DOHH2 (cell line): Measurements from ENCODE around the gene FAM20C.

ENCODE experiments used
- H3F3A ChIP-seq: fragments of 200-600 bp; sonication (generic), shearing (Covaris generic); 2 replicates; pipeline ENCODE4 v1.6.0; 2016; ENCODE audit warnings: antibody characterized with exemption, mild to moderate bottlenecking; ENCODE audit not compliant: control insufficient read depth, insufficient read depth
- H3K27ac ChIP-seq: fragments of 200-600 bp; sonication (generic); 2 replicates; pipeline ENCODE4 v1.5.1; 2014; ENCODE audit warnings: low read depth, mild to moderate bottlenecking, low read length, moderate library complexity
- H3K27me3 ChIP-seq: fragments of 200-600 bp; sonication (generic); 2 replicates; pipeline ENCODE4 v1.6.1; 2014; ENCODE audit warnings: mild to moderate bottlenecking, low read length, mixed read lengths; ENCODE audit not compliant: control insufficient read depth
- H3K36me3 ChIP-seq: fragments of 200-600 bp; sonication (generic); 2 replicates; pipeline ENCODE4 v1.6.1; 2014; ENCODE audit warnings: mild to moderate bottlenecking, low read length, moderate library complexity, mixed read lengths; ENCODE audit not compliant: control insufficient read depth
- H3K4me1 ChIP-seq: fragments of 200-600 bp; sonication (generic); 2 replicates; pipeline ENCODE4 v1.6.1; 2014; ENCODE audit warnings: mild to moderate bottlenecking, low read length, mixed read lengths; ENCODE audit not compliant: control insufficient read depth
- H3K4me2 ChIP-seq: fragments of 200-600 bp; sonication (generic); 2 replicates; pipeline ENCODE4 v1.6.0; 2014; ENCODE audit warnings: mild to moderate bottlenecking, low read length, moderate library complexity
- H3K4me3 ChIP-seq: fragments of 200-600 bp; sonication (generic); 2 replicates; pipeline ENCODE4 v1.5.1; 2014; ENCODE audit warnings: mild to moderate bottlenecking, low read length, mixed read lengths
- H3K79me2 ChIP-seq: fragments of 200-600 bp; sonication (generic); 2 replicates; pipeline ENCODE4 v1.6.1; 2014; ENCODE audit warnings: mild to moderate bottlenecking, low read length, mixed read lengths; ENCODE audit not compliant: control insufficient read depth
- H3K9me2 ChIP-seq: fragments of 200-600 bp; sonication (generic); replicated peaks from 2 replicates; pipeline ENCODE4 v1.6.1; 2014; ENCODE audit warnings: mild to moderate bottlenecking, low read length, mixed read lengths; ENCODE audit not compliant: control insufficient read depth
- H3K9me3 ChIP-seq: fragments of 200-600 bp; sonication (generic); 2 replicates; pipeline ENCODE4 v1.6.1; 2014; ENCODE audit warnings: antibody characterized with exemption, low read length, mixed read lengths; ENCODE audit not compliant: control insufficient read depth, insufficient read depth
- H4K20me1 ChIP-seq: fragments of 200-600 bp; sonication (generic); 2 replicates; pipeline ENCODE4 v1.6.0; 2014; ENCODE audit warnings: low read depth, mild to moderate bottlenecking, antibody characterized with exemption, low read length, moderate library complexity; ENCODE audit not compliant: control insufficient read depth, insufficient read depth
- EZH2phosphoT487 ChIP-seq: fragments of 200-600 bp; sonication (generic); IDR thresholded peaks from 2 replicates; pipeline ENCODE4 v1.6.1; 2017; ENCODE audit warnings: borderline replicate concordance, mild to moderate bottlenecking, antibody characterized with exemption, low read length, moderate library complexity, mixed read lengths
- TF ChIP-seq, protein P1 (sequence below): fragments of 200-600 bp; sonication (generic); IDR thresholded peaks from one replicate; pipeline ENCODE4 v1.5.1; 2014; ENCODE audit warnings: antibody characterized with exemption, mild to moderate bottlenecking, low read depth, low read length; ENCODE audit not compliant: poor library complexity, severe bottlenecking

The FAM20C gene

DNA sequence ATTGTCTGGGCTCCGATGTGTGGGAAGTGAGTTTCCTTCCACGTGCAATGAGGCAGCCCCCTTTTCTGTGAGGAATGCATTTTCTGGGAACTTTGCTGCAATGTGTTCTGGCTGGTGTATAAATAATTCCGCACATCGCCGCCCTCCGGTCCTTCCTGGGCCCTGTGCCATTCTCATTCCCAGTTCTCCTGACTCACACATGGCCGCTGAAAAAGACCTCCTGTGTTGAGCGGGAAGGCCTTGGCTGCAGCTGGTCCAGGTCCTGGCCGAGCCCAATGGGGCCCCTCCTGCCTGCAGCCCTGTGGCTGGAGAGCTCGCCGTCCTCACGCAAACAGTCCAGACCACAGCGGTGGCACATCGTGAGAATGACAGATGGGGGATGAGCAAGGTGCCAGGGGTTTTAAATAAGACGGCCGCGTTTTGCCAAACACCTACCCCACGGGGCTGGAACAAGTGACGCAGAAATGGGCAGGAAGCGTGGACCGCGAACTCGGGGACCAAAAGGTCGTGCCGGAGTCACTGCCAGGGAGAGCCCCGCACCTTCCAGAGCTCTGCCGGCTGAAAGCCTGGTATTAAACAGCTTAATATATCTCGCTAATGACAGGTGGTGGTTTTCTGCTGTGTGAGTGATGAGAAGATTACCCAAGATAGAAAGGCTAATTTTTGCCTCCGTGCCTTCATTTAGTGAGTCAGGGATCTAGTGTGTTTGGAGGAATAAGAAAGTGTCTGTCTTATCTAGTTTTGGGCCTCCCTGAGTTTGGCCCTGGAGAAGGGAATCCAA, 37.0 kb downstream of the FAM20C start:
- H3K4me2 ChIP-seq: no peak overlapping the region
- H3K4me3 ChIP-seq: no peak overlapping the region
- no peak for TF ChIP-seq EZH2phosphoT487
- TF ChIP-seq, protein P1, sequence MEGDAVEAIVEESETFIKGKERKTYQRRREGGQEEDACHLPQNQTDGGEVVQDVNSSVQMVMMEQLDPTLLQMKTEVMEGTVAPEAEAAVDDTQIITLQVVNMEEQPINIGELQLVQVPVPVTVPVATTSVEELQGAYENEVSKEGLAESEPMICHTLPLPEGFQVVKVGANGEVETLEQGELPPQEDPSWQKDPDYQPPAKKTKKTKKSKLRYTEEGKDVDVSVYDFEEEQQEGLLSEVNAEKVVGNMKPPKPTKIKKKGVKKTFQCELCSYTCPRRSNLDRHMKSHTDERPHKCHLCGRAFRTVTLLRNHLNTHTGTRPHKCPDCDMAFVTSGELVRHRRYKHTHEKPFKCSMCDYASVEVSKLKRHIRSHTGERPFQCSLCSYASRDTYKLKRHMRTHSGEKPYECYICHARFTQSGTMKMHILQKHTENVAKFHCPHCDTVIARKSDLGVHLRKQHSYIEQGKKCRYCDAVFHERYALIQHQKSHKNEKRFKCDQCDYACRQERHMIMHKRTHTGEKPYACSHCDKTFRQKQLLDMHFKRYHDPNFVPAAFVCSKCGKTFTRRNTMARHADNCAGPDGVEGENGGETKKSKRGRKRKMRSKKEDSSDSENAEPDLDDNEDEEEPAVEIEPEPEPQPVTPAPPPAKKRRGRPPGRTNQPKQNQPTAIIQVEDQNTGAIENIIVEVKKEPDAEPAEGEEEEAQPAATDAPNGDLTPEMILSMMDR: no peak
- no peaks in the 10 kb centered on the region for H3K36me3 ChIP-seq
- H3K79me2 ChIP-seq: no peaks in the 10 kb centered on the region
- H3K4me1 ChIP-seq: no peaks in the 10 kb centered on the region
- H3K27ac ChIP-seq: no peak overlapping the region
- H3K9me3 ChIP-seq: peaks cover 72% of the 10 kb centered on the region; the same call in 1 of the 2 replicates
- no peaks in the 10 kb centered on the region for H3F3A ChIP-seq
- H4K20me1 ChIP-seq: no peaks in the 10 kb centered on the region
- H3K27me3 ChIP-seq: no peaks in the 10 kb centered on the region
- no peaks in the 10 kb centered on the region for H3K9me2 ChIP-seq

DNA sequence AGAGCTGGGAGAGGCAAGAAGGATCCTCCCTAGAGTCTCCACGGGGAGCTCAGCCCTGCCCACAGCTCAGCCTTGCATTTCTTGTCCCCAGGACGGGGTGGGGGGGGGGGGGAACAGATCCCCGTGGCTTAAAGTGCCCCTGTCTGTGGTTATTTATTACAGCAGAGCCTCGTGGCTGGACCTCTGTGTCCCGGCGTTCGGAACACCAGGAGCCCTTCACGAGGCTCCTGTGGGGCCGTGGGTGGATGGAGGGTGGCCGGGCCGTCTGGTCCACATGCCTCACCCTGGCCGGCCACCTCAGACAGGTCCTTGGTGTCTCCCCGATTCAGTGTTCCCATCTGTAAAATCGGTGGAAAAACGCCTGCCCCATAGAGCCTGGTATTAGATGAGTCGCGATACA, 37.9 kb downstream of the FAM20C start:
- no peaks in the 10 kb centered on the region for H3F3A ChIP-seq
- H3K27ac ChIP-seq: no peak overlapping the region
- H3K9me3 ChIP-seq: peaks cover 81% of the 10 kb centered on the region; the same call in 1 of the 2 replicates
- H3K4me1 ChIP-seq: no peaks in the 10 kb centered on the region
- no peaks in the 10 kb centered on the region for H3K79me2 ChIP-seq
- no peaks in the 10 kb centered on the region for H4K20me1 ChIP-seq
- TF ChIP-seq, protein P1: no peak
- no peak for TF ChIP-seq EZH2phosphoT487
- H3K36me3 ChIP-seq: no peaks in the 10 kb centered on the region
- no peak overlapping the region for H3K4me2 ChIP-seq
- no peaks in the 10 kb centered on the region for H3K9me2 ChIP-seq
- no peak overlapping the region for H3K4me3 ChIP-seq
- H3K27me3 ChIP-seq: no peaks in the 10 kb centered on the region

DNA sequence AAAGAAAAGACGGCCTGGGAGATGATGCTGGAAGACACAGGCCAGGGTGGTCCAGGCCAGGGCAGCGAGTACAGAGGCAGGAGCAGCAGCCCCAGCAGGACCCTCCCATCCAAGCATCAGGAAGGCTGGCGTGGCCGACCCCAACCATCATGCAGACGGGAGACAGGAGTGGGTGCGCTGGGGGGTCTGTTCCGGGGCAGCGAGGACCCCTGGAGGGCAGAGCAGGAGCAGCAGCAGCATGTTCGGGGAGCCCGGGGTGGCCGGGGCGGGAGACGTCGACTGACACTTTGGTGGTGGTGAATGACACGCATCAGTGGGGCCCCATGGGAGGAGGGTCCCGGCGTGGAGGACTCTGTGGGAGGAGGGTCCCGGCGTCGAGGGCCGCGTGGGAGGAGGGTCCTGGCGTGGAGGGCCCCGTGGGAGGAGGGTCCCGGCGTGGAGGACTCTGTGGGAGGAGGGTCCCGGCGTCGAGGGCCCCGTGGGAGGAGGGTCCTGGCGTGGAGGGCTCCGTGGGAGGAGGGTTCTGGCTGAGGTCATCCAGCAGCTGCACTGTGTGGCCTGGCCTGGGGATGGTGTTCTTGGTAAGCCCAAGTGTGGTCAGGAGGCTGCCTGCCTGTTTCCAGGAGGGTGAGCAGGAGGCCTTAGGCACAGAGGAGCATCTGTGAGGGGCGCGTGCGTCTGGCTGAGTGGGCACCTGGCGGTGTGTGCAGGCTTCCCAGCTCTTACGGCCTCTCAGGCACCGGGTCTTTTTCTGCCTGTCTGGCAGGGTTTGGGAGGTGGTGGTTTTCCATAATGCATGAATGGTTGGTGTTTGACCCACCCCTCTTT, 38.9 kb downstream of the FAM20C start:
- Histone ChIP-seq H3K79me2 (no peaks in the 10 kb centered on the region), H3F3A (no peaks in the 10 kb centered on the region), H4K20me1 (no peaks in the 10 kb centered on the region), H3K27me3 (no peaks in the 10 kb centered on the region), H3K36me3 (no peaks in the 10 kb centered on the region), H3K4me3 (no peak overlapping the region), H3K9me2 (no peaks in the 10 kb centered on the region), H3K4me1 (no peaks in the 10 kb centered on the region), H3K9me3 (peaks cover 86% of the 10 kb centered on the region; the same call in 1 of the 2 replicates), H3K27ac (no peak overlapping the region), H3K4me2 (no peak overlapping the region)
- TF ChIP-seq, protein P1: no peak
- no peak for TF ChIP-seq EZH2phosphoT487
